Ishikawa (cell line): ENCODE results near the gene MEIG1.

Source experiments
- CEBPB ChIP-seq: IDR thresholded peaks from 2 replicates; pipeline ENCODE4 v1.6.1; 2012
- CREB1 ChIP-seq: IDR thresholded peaks from 2 replicates; pipeline ENCODE4 v1.6.1; 2012; ENCODE audit warnings: low read depth
- EGR1 ChIP-seq: IDR thresholded peaks from 2 replicates; pipeline ENCODE4 v1.6.1; 2012
- EP300 ChIP-seq: IDR thresholded peaks from 2 replicates; pipeline ENCODE4 v1.6.1; 2012; ENCODE audit warnings: borderline replicate concordance
- FOXM1 ChIP-seq: IDR thresholded peaks from 2 replicates; pipeline ENCODE4 v1.6.1; 2012; ENCODE audit warnings: low read depth, borderline replicate concordance
- MAX ChIP-seq: IDR thresholded peaks from 2 replicates; pipeline ENCODE4 v1.6.1; 2012
- NFIC ChIP-seq: IDR thresholded peaks from 2 replicates; pipeline ENCODE4 v1.6.1; 2012
- RAD21 ChIP-seq: IDR thresholded peaks from 2 replicates; pipeline ENCODE4 v1.6.1; 2012; ENCODE audit warnings: low read depth
- REST ChIP-seq: IDR thresholded peaks from 2 replicates; pipeline ENCODE4 v1.6.1; 2012; ENCODE audit warnings: low read depth, mild to moderate bottlenecking
- TAF1 ChIP-seq: IDR thresholded peaks from 2 replicates; pipeline ENCODE4 v1.6.1; 2012; ENCODE audit warnings: low read depth, mild to moderate bottlenecking
- TCF12 ChIP-seq: IDR thresholded peaks from 2 replicates; pipeline ENCODE4 v1.6.1; 2012; ENCODE audit warnings: low read depth
- TEAD4 ChIP-seq: IDR thresholded peaks from 2 replicates; pipeline ENCODE4 v1.6.1; 2012
- USF1 ChIP-seq: IDR thresholded peaks from 2 replicates; pipeline ENCODE4 v1.6.1; 2012
- YY1 ChIP-seq: IDR thresholded peaks from 2 replicates; pipeline ENCODE4 v1.6.1; 2012; ENCODE audit warnings: low read depth
- ZBTB7A ChIP-seq: IDR thresholded peaks from 2 replicates; pipeline ENCODE4 v1.6.1; 2012; ENCODE audit warnings: low read depth

Gene MEIG1

GRCh38 chr10:14916600-14916999, 42.6 kb upstream of the MEIG1 start:
- TF ChIP-seq TAF1 (no peak), ZBTB7A (no peak), NFIC (no peak), EGR1 (no peak), EP300 (no peak), USF1 (no peak), FOXM1 (no peak), CEBPB (no peak), CREB1 (no peak), YY1 (no peak), TEAD4 (no peak), REST (no peak), MAX (no peak), RAD21 (no peak), TCF12 (no peak)

- TF ChIP-seq USF1, result no peak
- TF ChIP-seq ZBTB7A, result no peak
- TF ChIP-seq RAD21, result no peak
- no peak for TF ChIP-seq NFIC
- no peak for TF ChIP-seq YY1
- TF ChIP-seq EP300, result no peak
- no peak for TF ChIP-seq EGR1
- TF ChIP-seq TCF12, result no peak
- TF ChIP-seq TAF1, result no peak
- TF ChIP-seq FOXM1, result no peak
- no peak for TF ChIP-seq MAX
- no peak for TF ChIP-seq TEAD4
- no peak for TF ChIP-seq CREB1
- TF ChIP-seq CEBPB, result no peak
- no peak for TF ChIP-seq REST
Measured at GRCh38 chr10:14917827-14918226, 41.4 kb upstream of the MEIG1 start.

GRCh38 chr10:14918964-14919363, 40.2 kb upstream of the MEIG1 start:
- TF ChIP-seq EGR1 (no peak), ZBTB7A (no peak), TEAD4 (no peak), USF1 (no peak), TCF12 (no peak), EP300 (no peak), TAF1 (no peak), RAD21 (no peak), CEBPB (no peak), FOXM1 (no peak), NFIC (no peak), REST (no peak), MAX (no peak), CREB1 (no peak), YY1 (no peak)
